MM.1S (cell line): ENCODE data around the gene SCN4B.

ENCODE experiments used
- DNase-seq: peaks from one replicate; pipeline ENCODE4 v3.0.0-alpha.2; 2015
- H2AFZ ChIP-seq: fragments of 300-600 bp; sonication (generic); 2 replicates; pipeline ENCODE4 v1.6.0; 2016; ENCODE audit warnings: antibody characterized with exemption, low read length
- H3F3A ChIP-seq: fragments of 300-600 bp; sonication (generic); 2 replicates; pipeline ENCODE4 v1.6.1; 2016; ENCODE audit warnings: mild to moderate bottlenecking, antibody characterized with exemption, low read length, moderate library complexity, mixed read lengths; ENCODE audit not compliant: insufficient read depth
- H3K27ac ChIP-seq: fragments of 300-600 bp; sonication (generic); 2 replicates; pipeline ENCODE4 v1.5.1; 2016; ENCODE audit warnings: mild to moderate bottlenecking, low read length
- H3K27me3 ChIP-seq: fragments of 300-600 bp; sonication (generic); replicated peaks from 2 replicates; pipeline ENCODE4 v1.6.0; 2016; ENCODE audit warnings: low read length; ENCODE audit not compliant: insufficient read depth
- H3K36me3 ChIP-seq: fragments of 300-600 bp; sonication (generic); replicated peaks from 2 replicates; pipeline ENCODE4 v1.6.1; 2016; ENCODE audit warnings: mild to moderate bottlenecking, low read length, mixed read lengths; ENCODE audit not compliant: insufficient read depth
- H3K4me1 ChIP-seq: fragments of 300-600 bp; sonication (generic); 2 replicates; pipeline ENCODE4 v1.6.1; 2016; ENCODE audit warnings: low read length, mixed read lengths
- H3K4me2 ChIP-seq: fragments of 300-600 bp; sonication (generic); 2 replicates; pipeline ENCODE4 v1.6.0; 2016; ENCODE audit warnings: low read depth, low read length
- H3K4me3 ChIP-seq: fragments of 300-600 bp; sonication (generic); 2 replicates; pipeline ENCODE4 v1.5.1; 2016; ENCODE audit warnings: low read length, mixed read lengths
- H3K79me2 ChIP-seq: fragments of 300-600 bp; sonication (generic); 2 replicates; pipeline ENCODE4 v1.6.1; 2016; ENCODE audit warnings: mixed run types, low read length, mixed read lengths
- H3K9ac ChIP-seq: fragments of 300-600 bp; sonication (generic); 2 replicates; pipeline ENCODE4 v1.6.1; 2016; ENCODE audit warnings: low read length, mixed read lengths
- H3K9me2 ChIP-seq: fragments of 300-600 bp; sonication (generic); replicated peaks from 2 replicates; pipeline ENCODE4 v1.6.1; 2016; ENCODE audit warnings: mild to moderate bottlenecking, low read length, mixed read lengths; ENCODE audit not compliant: insufficient read depth
- H3K9me3 ChIP-seq: fragments of 300-600 bp; sonication (generic); replicated peaks from 2 replicates; pipeline ENCODE4 v1.6.1; 2016; ENCODE audit warnings: mild to moderate bottlenecking, low read length, mixed read lengths; ENCODE audit not compliant: insufficient read depth
- H4K20me1 ChIP-seq: fragments of 300-600 bp; sonication (generic); 2 replicates; pipeline ENCODE4 v1.6.1; 2016; ENCODE audit warnings: mild to moderate bottlenecking, low read length, moderate library complexity, mixed read lengths; ENCODE audit not compliant: insufficient read depth
- EZH2 ChIP-seq: fragments of 300-600 bp; sonication (generic); optimal IDR thresholded peaks from 2 replicates; pipeline ENCODE3; 2017; ENCODE audit warnings: low read depth, mild to moderate bottlenecking, antibody characterized with exemption, low read length, mixed read lengths
- EZH2phosphoT487 ChIP-seq: fragments of 300-600 bp; sonication (generic); IDR thresholded peaks from 2 replicates; pipeline ENCODE4 v1.6.1; 2018; ENCODE audit warnings: antibody characterized with exemption, low read length
- TF ChIP-seq, protein P1 (sequence below): fragments of 300-600 bp; sonication (generic); IDR thresholded peaks from 2 replicates; pipeline ENCODE4 v1.5.1; 2016; ENCODE audit warnings: antibody characterized with exemption, low read length, mixed read lengths

Gene SCN4B, protein sequence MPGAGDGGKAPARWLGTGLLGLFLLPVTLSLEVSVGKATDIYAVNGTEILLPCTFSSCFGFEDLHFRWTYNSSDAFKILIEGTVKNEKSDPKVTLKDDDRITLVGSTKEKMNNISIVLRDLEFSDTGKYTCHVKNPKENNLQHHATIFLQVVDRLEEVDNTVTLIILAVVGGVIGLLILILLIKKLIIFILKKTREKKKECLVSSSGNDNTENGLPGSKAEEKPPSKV

DNA sequence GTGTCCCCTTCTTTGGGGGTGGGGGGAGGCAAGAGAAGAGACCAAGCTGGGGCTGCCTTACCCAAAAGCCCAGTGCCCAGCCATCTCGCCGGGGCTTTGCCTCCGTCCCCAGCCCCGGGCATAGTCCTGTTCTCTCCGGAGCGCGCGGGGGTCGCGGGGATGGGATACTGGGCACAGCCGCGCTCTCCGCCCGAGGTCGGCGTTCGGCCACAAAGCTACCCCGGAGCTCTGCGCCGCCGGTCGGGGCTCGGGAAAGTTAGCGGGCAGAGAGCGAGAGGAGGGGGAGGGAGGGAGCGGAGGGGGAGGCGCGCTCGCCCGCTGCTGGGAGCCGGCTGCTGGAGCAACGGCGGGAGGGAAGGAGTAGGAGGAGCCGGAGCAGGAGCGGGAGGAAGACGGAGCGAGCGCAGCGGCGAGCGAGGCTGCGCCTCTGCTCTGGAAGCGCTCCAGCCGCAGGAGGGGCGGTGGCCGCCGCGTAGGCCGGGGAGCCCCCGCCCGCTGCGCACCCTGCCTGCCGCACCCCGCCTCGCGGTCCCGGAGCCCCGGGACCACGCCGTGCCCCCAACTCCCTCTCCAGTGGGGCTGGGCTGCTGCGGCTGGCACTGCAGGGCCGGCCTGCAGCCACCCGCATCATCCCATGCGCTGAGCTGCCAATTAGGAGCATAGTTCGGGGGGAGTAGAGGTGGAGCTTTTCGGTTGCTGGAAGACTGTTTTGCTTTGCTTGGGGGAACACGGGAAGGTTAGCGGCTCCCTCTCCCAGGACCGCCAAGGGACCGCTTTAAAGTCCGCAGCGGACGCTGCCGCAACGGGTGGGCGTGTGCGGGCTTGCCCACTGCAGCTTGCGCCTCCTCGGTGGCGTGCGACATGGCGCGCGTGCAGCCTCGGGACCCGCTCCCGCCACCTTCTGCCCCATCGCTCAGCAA lies at the start of gene SCN4B:
TSS of gene SCN4B (minus strand) at position 272 of the 920 bp plus-strand sequence. CDS start at position 122, 150 bp downstream.
- TF ChIP-seq EZH2phosphoT487 (no peak), EZH2 (peak; percentile 97)
- TF ChIP-seq, protein P1, sequence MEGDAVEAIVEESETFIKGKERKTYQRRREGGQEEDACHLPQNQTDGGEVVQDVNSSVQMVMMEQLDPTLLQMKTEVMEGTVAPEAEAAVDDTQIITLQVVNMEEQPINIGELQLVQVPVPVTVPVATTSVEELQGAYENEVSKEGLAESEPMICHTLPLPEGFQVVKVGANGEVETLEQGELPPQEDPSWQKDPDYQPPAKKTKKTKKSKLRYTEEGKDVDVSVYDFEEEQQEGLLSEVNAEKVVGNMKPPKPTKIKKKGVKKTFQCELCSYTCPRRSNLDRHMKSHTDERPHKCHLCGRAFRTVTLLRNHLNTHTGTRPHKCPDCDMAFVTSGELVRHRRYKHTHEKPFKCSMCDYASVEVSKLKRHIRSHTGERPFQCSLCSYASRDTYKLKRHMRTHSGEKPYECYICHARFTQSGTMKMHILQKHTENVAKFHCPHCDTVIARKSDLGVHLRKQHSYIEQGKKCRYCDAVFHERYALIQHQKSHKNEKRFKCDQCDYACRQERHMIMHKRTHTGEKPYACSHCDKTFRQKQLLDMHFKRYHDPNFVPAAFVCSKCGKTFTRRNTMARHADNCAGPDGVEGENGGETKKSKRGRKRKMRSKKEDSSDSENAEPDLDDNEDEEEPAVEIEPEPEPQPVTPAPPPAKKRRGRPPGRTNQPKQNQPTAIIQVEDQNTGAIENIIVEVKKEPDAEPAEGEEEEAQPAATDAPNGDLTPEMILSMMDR, result no peak
- H4K20me1 ChIP-seq, result no peaks in the 10 kb centered on the region
- no peak within 1 kb of the TSS for H3K4me3 ChIP-seq
- H3K27ac ChIP-seq, result no peak within 1 kb of the TSS
- no peaks in the 10 kb centered on the region for H3F3A ChIP-seq
- H2AFZ ChIP-seq, result no peak within 1 kb of the TSS
- H3K9me2 ChIP-seq, result no peaks in the 10 kb centered on the region
- H3K9ac ChIP-seq, result no peak within 1 kb of the TSS
- no peaks in the 10 kb centered on the region for H3K9me3 ChIP-seq
- no peaks in the 10 kb centered on the region for H3K36me3 ChIP-seq
- H3K79me2 ChIP-seq, result no peaks in the 10 kb centered on the region
- peaks cover 86% of the 10 kb centered on the region for H3K27me3 ChIP-seq
- H3K4me2 ChIP-seq, result peak within 1 kb of the TSS; percentile 30; the same call in 1 of the 2 replicates
- no peaks in the 10 kb centered on the region; the same call in 1 of the 2 replicates for H3K4me1 ChIP-seq
- DNase-seq, result no peak

DNA sequence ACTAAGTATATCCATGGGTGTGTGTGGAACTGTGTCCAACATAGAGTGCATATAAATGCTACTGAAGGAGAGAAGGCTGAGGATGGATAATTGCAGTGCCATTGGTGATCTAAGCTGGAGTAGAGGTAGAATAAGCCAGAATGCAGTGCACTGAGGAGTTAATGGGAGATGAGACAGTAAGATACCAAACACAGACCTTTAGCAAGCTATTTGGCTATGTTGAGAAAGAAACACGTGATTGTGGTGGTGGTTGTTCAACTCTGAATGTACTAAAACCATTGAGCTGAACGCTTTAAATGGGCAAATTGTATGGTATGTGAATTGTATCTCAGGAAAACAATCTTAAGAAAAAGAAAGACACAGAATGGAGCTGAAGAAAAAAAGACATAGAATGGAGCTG lies 49.3 kb upstream of the SCN4B start:
- no peak for DNase-seq
- Histone ChIP-seq H3K4me1 (peaks cover 6% of the 10 kb centered on the region; the same call in 1 of the 2 replicates), H3F3A (no peaks in the 10 kb centered on the region), H3K27me3 (peaks cover 15% of the 10 kb centered on the region), H3K9me2 (no peaks in the 10 kb centered on the region), H3K9ac (no peak overlapping the region), H3K4me2 (no peak overlapping the region), H3K4me3 (no peak overlapping the region), H2AFZ (no peak overlapping the region), H4K20me1 (no peaks in the 10 kb centered on the region), H3K27ac (no peak overlapping the region), H3K79me2 (no peaks in the 10 kb centered on the region), H3K36me3 (no peaks in the 10 kb centered on the region), H3K9me3 (no peaks in the 10 kb centered on the region)
- TF ChIP-seq EZH2 (no peak), EZH2phosphoT487 (no peak)
- TF ChIP-seq, protein P1, result no peak

DNA sequence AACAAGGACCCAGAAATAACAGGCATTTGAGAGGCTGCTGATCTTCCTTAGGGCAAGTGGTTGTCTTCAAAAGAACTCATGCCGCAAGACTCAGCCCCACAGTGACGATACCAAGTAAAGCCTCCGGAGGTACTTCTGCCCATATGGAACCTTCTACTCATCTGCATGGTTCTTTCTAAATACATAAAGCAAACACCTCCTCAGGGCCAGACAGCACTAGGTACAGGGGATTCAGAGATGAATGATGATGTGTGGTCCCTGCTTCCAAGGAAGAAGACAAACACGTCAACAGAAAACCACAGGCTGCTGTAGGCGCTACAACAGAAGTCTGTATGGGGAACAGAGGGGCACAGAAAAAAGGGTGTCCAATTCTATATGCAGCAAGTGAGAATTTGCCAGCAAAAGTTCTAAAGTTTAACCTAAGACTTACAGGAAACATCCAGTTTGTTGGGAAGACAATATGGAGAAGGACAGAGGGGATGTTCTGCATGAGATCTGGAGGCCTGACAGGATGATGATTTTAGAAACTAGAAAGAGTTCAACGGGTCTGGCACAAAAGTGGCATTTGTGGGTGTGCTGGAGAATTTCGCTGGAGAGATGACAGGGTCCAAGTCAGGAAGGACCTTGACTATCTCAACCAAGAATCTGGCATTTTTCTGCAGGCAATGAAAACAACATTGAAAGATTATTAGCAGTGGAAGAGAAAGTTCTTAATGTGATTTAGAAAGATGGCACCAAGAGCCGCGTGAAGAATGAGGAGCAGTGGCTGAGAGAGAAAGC lies 48.5 kb upstream of the SCN4B start:
- Histone ChIP-seq H2AFZ (no peak overlapping the region), H3K4me2 (no peak overlapping the region), H3F3A (no peaks in the 10 kb centered on the region), H4K20me1 (no peaks in the 10 kb centered on the region), H3K79me2 (no peaks in the 10 kb centered on the region), H3K9me3 (no peaks in the 10 kb centered on the region), H3K4me3 (no peak overlapping the region), H3K9ac (no peak overlapping the region), H3K36me3 (no peaks in the 10 kb centered on the region), H3K4me1 (peaks cover 1% of the 10 kb centered on the region; the same call in 1 of the 2 replicates), H3K27ac (no peak overlapping the region), H3K9me2 (no peaks in the 10 kb centered on the region), H3K27me3 (peaks cover 15% of the 10 kb centered on the region)
- TF ChIP-seq EZH2 (no peak), EZH2phosphoT487 (no peak)
- TF ChIP-seq, protein P1, result no peak
- DNase-seq, result no peak
